HEK293 (cell line): ENCODE data around the gene CXCL14.

ENCODE experiments used
- CTCF ChIA-PET: fragments of 350-600 bp; formaldehyde crosslinking; extraction: SDS; loops from one replicate; lab custom pipeline; 2021; ENCODE audit warnings: antibody characterized with exemption; lab: Yijun Ruan, JAX
- POLR2A ChIA-PET: fragments of 300-600 bp; formaldehyde crosslinking; extraction: SDS; loops from one replicate; lab custom pipeline; 2020; ENCODE audit warnings: antibody characterized with exemption, inconsistent platforms; lab: Yijun Ruan, JAX
- H3K27ac ChIP-seq: fragments of 200-500 bp; sonication (Bioruptor generic); 2 replicates; pipeline ENCODE4 v1.5.1; 2014; ENCODE audit warnings: low read depth, low read length, control low read depth, inconsistent platforms; ENCODE audit errors: extremely low read depth
- H3K36me3 ChIP-seq, 2 experiments: fragments of 200-500 bp in 1 of 2; sonication (Bioruptor generic) in 1 of 2; 1 replicate in 1 of 2; 2 replicates in 1 of 2; pipeline ENCODE4 v1.5.1; 2014 to 2017; ENCODE audit warnings: inconsistent platforms in 2 of 2, low read length in 2 of 2; ENCODE audit not compliant: control insufficient read depth in 2 of 2, insufficient read depth in 1 of 2
- H3K4me1 ChIP-seq: fragments of 200-500 bp; sonication (Bioruptor generic); 2 replicates; pipeline ENCODE4 v1.5.1; 2014; ENCODE audit warnings: mild to moderate bottlenecking, low read length, inconsistent platforms; ENCODE audit not compliant: control insufficient read depth, insufficient read depth
- H3K4me3 ChIP-seq: 2 replicates; pipeline ENCODE4 v1.5.1; 2011; ENCODE audit warnings: low read depth, mild to moderate bottlenecking, control low read depth, low read length, moderate library complexity
- H3K9me3 ChIP-seq: fragments of 200-500 bp; sonication (Bioruptor generic); 2 replicates; pipeline ENCODE4 v1.5.1; 2014; ENCODE audit warnings: low read depth, low read length, inconsistent platforms; ENCODE audit not compliant: control insufficient read depth, insufficient read depth
- GLIS1 ChIP-seq: fragments of 450-650 bp; formaldehyde crosslinking; IDR thresholded peaks from 2 replicates; pipeline ENCODE4 v1.5.1; 2016; ENCODE audit warnings: missing biosample characterization, missing genetic modification characterization
- GLIS2 ChIP-seq: fragments of 450-650 bp; formaldehyde crosslinking; IDR thresholded peaks from 2 replicates; pipeline ENCODE4 v1.5.1; 2016; ENCODE audit warnings: missing biosample characterization, missing genetic modification characterization
- KLF17 ChIP-seq: fragments of 450-650 bp; formaldehyde crosslinking; IDR thresholded peaks from 2 replicates; pipeline ENCODE4 v1.5.1; 2016; ENCODE audit warnings: missing biosample characterization, missing genetic modification characterization
- PRDM4 ChIP-seq: fragments of 450-650 bp; formaldehyde crosslinking; IDR thresholded peaks from 2 replicates; pipeline ENCODE4 v1.5.1; 2017; ENCODE audit warnings: missing biosample characterization, missing genetic modification characterization
- REPIN1 ChIP-seq: fragments of 450-650 bp; formaldehyde crosslinking; IDR thresholded peaks from 2 replicates; pipeline ENCODE4 v1.5.1; 2017; ENCODE audit warnings: missing biosample characterization, missing genetic modification characterization, low read depth
- ZBTB11 ChIP-seq: fragments of 450-650 bp; formaldehyde crosslinking; conservative IDR thresholded peaks from 2 replicates; pipeline ENCODE4 v1.5.1; 2016; ENCODE audit warnings: low read depth, missing biosample characterization, missing genetic modification characterization
- ZBTB6 ChIP-seq: fragments of 450-650 bp; formaldehyde crosslinking; IDR thresholded peaks from 2 replicates; pipeline ENCODE4 v1.5.1; 2017; ENCODE audit warnings: missing biosample characterization, missing genetic modification characterization
- ZFP3 ChIP-seq: fragments of 450-650 bp; formaldehyde crosslinking; IDR thresholded peaks from 2 replicates; pipeline ENCODE4 v1.5.1; 2016; ENCODE audit warnings: low read depth, missing biosample characterization, missing genetic modification characterization
- ZNF132 ChIP-seq: fragments of 450-650 bp; formaldehyde crosslinking; IDR thresholded peaks from 2 replicates; pipeline ENCODE4 v1.5.1; 2017; ENCODE audit warnings: missing biosample characterization, missing genetic modification characterization, borderline replicate concordance
- ZNF146 ChIP-seq: fragments of 450-650 bp; formaldehyde crosslinking; IDR thresholded peaks from 2 replicates; pipeline ENCODE4 v1.5.1; 2016; ENCODE audit warnings: missing biosample characterization, missing genetic modification characterization
- ZNF169 ChIP-seq: fragments of 450-650 bp; formaldehyde crosslinking; IDR thresholded peaks from 2 replicates; pipeline ENCODE4 v1.5.1; 2016; ENCODE audit warnings: missing biosample characterization, missing genetic modification characterization
- ZNF221 ChIP-seq: fragments of 450-650 bp; formaldehyde crosslinking; IDR thresholded peaks from 2 replicates; pipeline ENCODE4 v1.5.1; 2017; ENCODE audit warnings: missing biosample characterization, missing genetic modification characterization, borderline replicate concordance
- ZNF24 ChIP-seq: fragments of 450-650 bp; formaldehyde crosslinking; IDR thresholded peaks from 2 replicates; pipeline ENCODE4 v1.5.1; 2016; ENCODE audit warnings: missing biosample characterization, missing genetic modification characterization
- ZNF48 ChIP-seq: fragments of 450-650 bp; formaldehyde crosslinking; IDR thresholded peaks from 2 replicates; pipeline ENCODE4 v1.5.1; 2016; ENCODE audit warnings: missing biosample characterization, missing genetic modification characterization
- ZNF571 ChIP-seq: fragments of 450-650 bp; formaldehyde crosslinking; IDR thresholded peaks from 2 replicates; pipeline ENCODE4 v1.5.0; 2017; ENCODE audit warnings: missing biosample characterization, missing genetic modification characterization
- ZNF645 ChIP-seq: fragments of 450-650 bp; formaldehyde crosslinking; IDR thresholded peaks from 2 replicates; pipeline ENCODE4; 2016; ENCODE audit warnings: missing biosample characterization, missing genetic modification characterization
- ZNF76 ChIP-seq: fragments of 450-650 bp; formaldehyde crosslinking; IDR thresholded peaks from 2 replicates; pipeline ENCODE4; 2016; ENCODE audit warnings: low read depth, missing biosample characterization, missing genetic modification characterization, borderline replicate concordance
- ZNF791 ChIP-seq: fragments of 450-650 bp; formaldehyde crosslinking; IDR thresholded peaks from 2 replicates; pipeline ENCODE4 v1.5.1; 2016; ENCODE audit warnings: missing biosample characterization, missing genetic modification characterization

Gene CXCL14

GRCh38 chr5:135545099-135545498 lies 33.7 kb downstream of the CXCL14 start:
- POLR2A ChIA-PET, result no interaction called here
- CTCF ChIA-PET, result interaction anchor here (0.9 to 12.3 kb wide), 2 partner anchors 21 to 84 kb away, joined by 3 to 853 read pairs; no protein-coding TSS in a partner anchor
- H3K4me3 ChIP-seq, result no peak overlapping the region

GRCh38 chr5:135543485-135544304 lies 35.1 kb downstream of the CXCL14 start:
- ChIA-PET CTCF (interaction anchor here (0.9 to 4.6 kb wide), 3 partner anchors 7 to 22 kb away, joined by 3 to 29 read pairs (median 17); no protein-coding TSS in a partner anchor), POLR2A (no interaction called here)
- Histone ChIP-seq H3K4me1 (no peaks in the 10 kb centered on the region), H3K36me3 (no peaks in the 10 kb centered on the region), H3K4me3 (no peak overlapping the region), H3K9me3 (no peaks in the 10 kb centered on the region), H3K27ac (no peak overlapping the region)
- TF ChIP-seq ZNF24 (tag by site-specific recombination) (no peak), ZFP3 (tag by site-specific recombination) (no peak)

More at GRCh38 chr5:135545099-135545498, 33.7 kb downstream of the CXCL14 start:
- Histone ChIP-seq H3K27ac (no peak overlapping the region), H3K36me3 (no peaks in the 10 kb centered on the region), H3K9me3 (no peaks in the 10 kb centered on the region), H3K4me1 (no peaks in the 10 kb centered on the region)
- no peak for TF ChIP-seq ZNF146 (tag by site-specific recombination)
- TF ChIP-seq ZNF169, result no peak
- TF ChIP-seq ZNF645, result no peak
- TF ChIP-seq ZNF571 (tag by site-specific recombination), result no peak
- no peak for TF ChIP-seq ZNF76 (tag by site-specific recombination)
- no peak for TF ChIP-seq ZBTB6 (tag by site-specific recombination)

- H3K36me3 ChIP-seq, result no peaks in the 10 kb centered on the region
- CTCF ChIA-PET, result interaction anchor here (0.6 to 4.6 kb wide), 7 partner anchors 8 to 287 kb away, joined by 3 to 29 read pairs (median 4); no protein-coding TSS in a partner anchor
- POLR2A ChIA-PET, result no interaction called here
- no peak overlapping the region for H3K27ac ChIP-seq
- no peaks in the 10 kb centered on the region for H3K4me1 ChIP-seq
- no peak overlapping the region for H3K4me3 ChIP-seq
- H3K9me3 ChIP-seq, result no peaks in the 10 kb centered on the region
- TF ChIP-seq ZNF132 (tag by site-specific recombination), result no peak
- TF ChIP-seq ZNF48 (tag by site-specific recombination), result no peak
- no peak for TF ChIP-seq GLIS1 (tag by site-specific recombination)
- TF ChIP-seq KLF17, result no peak
- TF ChIP-seq PRDM4 (tag by site-specific recombination), result no peak
- TF ChIP-seq ZNF221, result no peak
- no peak for TF ChIP-seq ZNF791 (tag by site-specific recombination)
- no peak for TF ChIP-seq REPIN1
- no peak for TF ChIP-seq GLIS2 (tag by site-specific recombination)
- TF ChIP-seq ZBTB11 (tag by site-specific recombination), result no peak
Measured at GRCh38 chr5:135543001-135543484, 35.7 kb downstream of the CXCL14 start.
